Neural progenitor cell (in vitro differentiated cells): ENCODE data around the gene SGCD.

Experiments used
- CTCF ChIP-seq: fragments of 200-600 bp; sonication (generic); IDR thresholded peaks from 2 replicates; pipeline ENCODE4 v1.5.1; 2017; ENCODE audit warnings: antibody characterized with exemption, mild to moderate bottlenecking
- EZH2 ChIP-seq: fragments of 200-600 bp; sonication (generic); IDR thresholded peaks from 2 replicates; pipeline ENCODE4 v1.6.1; 2017; ENCODE audit warnings: antibody characterized with exemption, mild to moderate bottlenecking, moderate library complexity
- EZH2phosphoT487 ChIP-seq: fragments of 200-600 bp; sonication (generic); IDR thresholded peaks from 2 replicates; pipeline ENCODE4 v1.6.1; 2017; ENCODE audit warnings: antibody characterized with exemption

GRCh38 chr5:156331181-156331580, 4.2 kb downstream of the SGCD start:
- TF ChIP-seq CTCF (no peak), EZH2 (no peak), EZH2phosphoT487 (no peak)
